GM12891 (cell line): ENCODE data around the gene OR11G2.
"Not testable (repeated sequence)": the region's sequence is repeated elsewhere in the genome, so short reads cannot be mapped to it uniquely, and the experiment has no call there.

Experiments used
- POLR2A ChIP-seq: IDR thresholded peaks from 2 replicates; pipeline ENCODE4 v1.6.1; 2011; ENCODE audit warnings: low read depth, low read length, control low read depth
- POLR2AphosphoS5 ChIP-seq: IDR thresholded peaks from 2 replicates; pipeline ENCODE4 v1.6.1; 2011; ENCODE audit warnings: low read depth, low read length, control low read depth

- not testable (repeated sequence) for TF ChIP-seq POLR2A, POLR2AphosphoS5
Observed at GRCh38 chr14:20174205-20174604, 16.5 kb upstream of the OR11G2 start.
